ENCODE data around the gene TENM3.

DNA sequence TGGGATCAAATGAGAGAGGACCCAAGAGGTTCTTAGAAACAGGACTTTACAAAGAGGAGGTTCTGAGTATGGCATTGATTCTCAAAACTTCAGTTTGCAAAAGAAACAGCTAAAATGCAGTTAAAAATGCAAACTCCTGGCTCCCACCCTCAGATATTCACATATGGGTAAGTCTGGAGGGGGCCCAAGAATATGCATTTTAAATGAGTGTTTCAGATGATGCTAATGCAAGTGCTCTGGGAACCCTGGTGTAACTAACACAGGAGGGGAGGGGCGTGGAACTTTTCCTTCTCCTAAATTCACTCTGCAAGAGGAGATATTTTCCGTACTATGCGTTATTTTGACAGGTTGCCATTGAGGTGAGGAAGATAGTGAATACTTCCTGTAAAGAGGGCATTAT, 168.2 kb downstream of the TENM3 start:
- TF ChIP-seq POLR2A (IDR thresholded peaks at IDR 0.05): no peak
- TF ChIP-seq, protein P1, sequence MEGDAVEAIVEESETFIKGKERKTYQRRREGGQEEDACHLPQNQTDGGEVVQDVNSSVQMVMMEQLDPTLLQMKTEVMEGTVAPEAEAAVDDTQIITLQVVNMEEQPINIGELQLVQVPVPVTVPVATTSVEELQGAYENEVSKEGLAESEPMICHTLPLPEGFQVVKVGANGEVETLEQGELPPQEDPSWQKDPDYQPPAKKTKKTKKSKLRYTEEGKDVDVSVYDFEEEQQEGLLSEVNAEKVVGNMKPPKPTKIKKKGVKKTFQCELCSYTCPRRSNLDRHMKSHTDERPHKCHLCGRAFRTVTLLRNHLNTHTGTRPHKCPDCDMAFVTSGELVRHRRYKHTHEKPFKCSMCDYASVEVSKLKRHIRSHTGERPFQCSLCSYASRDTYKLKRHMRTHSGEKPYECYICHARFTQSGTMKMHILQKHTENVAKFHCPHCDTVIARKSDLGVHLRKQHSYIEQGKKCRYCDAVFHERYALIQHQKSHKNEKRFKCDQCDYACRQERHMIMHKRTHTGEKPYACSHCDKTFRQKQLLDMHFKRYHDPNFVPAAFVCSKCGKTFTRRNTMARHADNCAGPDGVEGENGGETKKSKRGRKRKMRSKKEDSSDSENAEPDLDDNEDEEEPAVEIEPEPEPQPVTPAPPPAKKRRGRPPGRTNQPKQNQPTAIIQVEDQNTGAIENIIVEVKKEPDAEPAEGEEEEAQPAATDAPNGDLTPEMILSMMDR (IDR thresholded peaks at IDR 0.05): no peak

Measured in testis (tissue), 2 donors.